ENCODE results near the gene ZSWIM1. TPM values are rescaled to one million over a fixed set of nuclear protein-coding genes. Genes with fewer than 3 reads are reported as not detected.
"Not testable (repeated sequence)": the region's sequence is repeated elsewhere in the genome, so short reads cannot be mapped to it uniquely, and the experiment has no call there.

ZSWIM1 gene
- total RNA-seq, 1 donor from 2014 or later = 2.8 TPM

DNA sequence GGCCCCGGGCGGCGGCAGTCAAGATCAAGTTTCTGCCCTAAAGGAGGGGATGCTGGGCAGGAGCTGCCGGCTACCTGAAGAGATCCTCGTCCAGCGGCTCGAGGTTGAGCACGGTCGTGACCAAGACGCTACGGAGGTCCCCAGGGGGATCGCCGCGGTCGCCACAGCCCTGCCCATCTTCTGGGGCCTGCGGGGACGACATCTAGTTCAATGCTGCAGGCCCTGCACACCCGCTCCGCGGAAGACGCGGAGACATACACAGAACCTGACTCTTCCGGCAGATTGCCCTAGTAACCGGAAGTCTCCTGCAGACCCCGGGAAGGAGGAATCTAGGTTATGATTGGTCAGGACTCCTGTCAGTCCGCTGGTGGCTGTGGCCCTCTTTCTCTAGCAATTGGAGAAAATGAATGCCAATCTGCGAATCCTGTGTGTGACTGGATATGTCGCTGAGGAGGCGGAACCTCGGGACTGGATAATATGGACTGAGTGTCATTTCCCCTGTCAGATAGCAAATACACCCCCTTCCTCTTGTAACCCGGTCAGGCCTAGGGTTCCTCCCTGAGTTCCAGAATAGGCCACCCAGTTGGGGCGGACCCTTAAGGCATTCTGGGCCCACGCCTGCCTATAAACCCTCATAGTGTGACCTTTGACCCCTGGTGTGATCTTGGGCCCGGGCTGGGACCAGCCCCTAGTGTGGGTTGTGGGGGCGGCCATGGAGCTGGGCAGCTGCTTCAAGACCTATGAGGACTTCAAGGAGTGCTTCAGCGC lies 23.7 kb upstream of the ZSWIM1 start, which contains the start of the genes ACOT8 and ZSWIM3:
TSS of gene ACOT8 (minus strand) at position 279 of the 768 bp plus-strand sequence. CDS start at position 202, 77 bp downstream.
TSS of gene ZSWIM3 (plus strand) at position 501 of the 768 bp plus-strand sequence. CDS start at position 713, 212 bp downstream.
- peak; percentile 100 for DNase-seq (ENCODE audit: low read depth in 2 of 2)

DNA sequence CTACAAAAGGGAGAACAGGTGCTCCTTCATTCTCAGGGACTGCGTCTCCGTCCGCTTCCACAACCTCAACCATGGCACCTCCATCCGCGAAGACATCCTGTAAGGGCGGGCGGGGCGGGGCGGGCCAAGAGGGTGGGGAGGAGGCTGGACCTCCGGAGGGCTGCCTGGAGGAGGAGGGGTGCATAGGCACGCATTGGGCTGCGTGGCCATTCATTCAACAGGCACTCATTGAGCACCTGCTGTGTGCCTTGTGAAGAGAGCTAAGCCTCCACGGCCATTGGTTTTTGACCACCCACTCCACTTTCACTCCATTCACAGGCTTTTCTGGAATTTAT lies 23.2 kb upstream of the ZSWIM1 start:
- peak in 1 of 2 donors; percentile 15 for DNase-seq (ENCODE audit: low read depth in 2 of 2)

DNA sequence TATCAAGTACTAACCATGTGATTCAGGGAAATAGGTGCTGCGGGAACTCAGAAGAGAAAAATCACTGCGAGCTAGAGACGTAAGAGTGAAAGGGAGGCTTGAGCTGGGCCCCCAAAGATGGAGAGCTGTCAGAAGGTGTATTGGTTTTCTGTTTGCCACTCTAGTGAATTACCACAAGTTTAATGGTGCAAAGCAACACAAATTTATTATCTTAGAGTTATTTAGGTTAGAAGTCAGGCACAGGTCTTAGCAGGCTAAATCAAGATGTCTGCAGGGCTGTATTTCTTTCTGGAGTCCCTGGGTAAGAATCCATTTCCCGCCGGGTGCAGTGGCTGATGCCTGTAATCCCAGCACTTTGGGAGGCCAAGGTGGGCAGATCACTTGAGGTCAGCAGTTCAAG lies 21.1 kb upstream of the ZSWIM1 start:
- DNase-seq (ENCODE audit: low read depth in 2 of 2) = no peak

DNA sequence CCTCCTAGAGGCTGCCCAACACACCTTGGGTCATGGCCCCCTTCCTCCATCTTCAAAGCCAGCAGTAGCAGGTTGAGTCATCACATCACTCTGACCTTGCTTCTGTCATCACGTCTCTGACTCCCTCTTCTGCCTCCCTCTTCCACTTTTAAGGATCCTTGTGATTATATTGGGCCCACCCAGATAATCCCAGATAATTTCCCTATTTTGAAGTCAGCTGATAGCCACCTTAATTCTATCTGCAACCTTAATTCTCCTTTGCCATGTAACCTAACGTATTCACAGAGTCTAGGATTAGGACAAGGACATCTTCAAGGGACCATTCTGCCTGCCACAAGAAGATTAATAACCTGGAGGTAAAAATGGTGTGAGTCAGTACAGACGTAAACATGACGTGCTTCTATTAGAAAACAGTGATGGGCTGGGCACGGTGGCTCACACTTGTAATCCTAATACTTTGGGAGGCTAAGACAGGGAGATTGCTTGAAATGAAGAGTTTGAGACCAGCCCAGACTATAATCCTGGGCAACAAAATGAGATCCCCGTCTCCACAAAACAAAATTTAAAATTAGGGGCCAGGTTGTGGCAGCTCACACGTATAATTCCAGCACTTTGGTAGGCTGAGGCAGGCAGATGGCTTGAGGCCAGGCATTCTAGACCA lies 20.3 kb upstream of the ZSWIM1 start:
- no peak for DNase-seq (ENCODE audit: low read depth in 2 of 2)

DNA sequence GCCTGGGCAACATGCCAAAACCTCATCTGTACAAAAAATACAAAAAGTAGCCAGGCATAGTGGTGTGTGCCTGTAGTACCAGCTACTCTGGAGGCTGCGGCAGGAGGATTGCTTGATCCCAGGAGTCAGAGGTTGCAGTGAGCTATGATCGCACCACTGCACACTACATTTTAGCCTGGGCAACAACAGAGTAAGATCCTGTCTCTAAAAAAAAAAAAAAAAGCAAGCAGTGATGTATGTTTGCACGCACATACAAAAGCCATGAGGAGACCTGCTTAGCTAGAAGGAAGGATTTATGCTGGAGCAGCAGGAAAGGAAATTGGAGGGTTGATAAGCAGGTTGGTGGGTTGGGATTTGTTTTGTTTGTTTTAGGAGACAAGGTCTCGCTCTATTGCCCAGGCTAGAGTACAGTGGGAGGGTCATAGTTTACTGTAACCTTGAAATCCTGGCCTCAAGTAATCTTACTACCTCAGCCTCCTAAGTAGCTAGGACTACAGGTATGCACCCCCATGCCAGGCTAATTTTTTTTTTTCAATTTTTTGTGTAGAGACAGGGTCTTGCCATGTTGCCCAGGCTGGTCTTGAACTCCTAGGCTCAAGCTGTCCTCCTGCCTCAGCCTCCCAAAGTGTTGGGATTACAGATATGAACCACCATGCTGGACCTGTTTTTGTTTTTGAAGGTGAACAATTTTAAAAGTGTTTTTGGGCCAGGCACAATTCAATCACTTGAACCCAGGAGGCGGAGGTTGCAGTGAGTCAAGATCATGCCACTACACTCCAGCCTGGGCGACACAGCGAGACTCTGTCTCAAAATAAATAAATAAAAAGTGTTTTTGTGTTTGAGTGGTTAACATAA lies 19.6 kb upstream of the ZSWIM1 start:
- peak; percentile 23 to 63 for DNase-seq (ENCODE audit: low read depth in 2 of 2)

DNA sequence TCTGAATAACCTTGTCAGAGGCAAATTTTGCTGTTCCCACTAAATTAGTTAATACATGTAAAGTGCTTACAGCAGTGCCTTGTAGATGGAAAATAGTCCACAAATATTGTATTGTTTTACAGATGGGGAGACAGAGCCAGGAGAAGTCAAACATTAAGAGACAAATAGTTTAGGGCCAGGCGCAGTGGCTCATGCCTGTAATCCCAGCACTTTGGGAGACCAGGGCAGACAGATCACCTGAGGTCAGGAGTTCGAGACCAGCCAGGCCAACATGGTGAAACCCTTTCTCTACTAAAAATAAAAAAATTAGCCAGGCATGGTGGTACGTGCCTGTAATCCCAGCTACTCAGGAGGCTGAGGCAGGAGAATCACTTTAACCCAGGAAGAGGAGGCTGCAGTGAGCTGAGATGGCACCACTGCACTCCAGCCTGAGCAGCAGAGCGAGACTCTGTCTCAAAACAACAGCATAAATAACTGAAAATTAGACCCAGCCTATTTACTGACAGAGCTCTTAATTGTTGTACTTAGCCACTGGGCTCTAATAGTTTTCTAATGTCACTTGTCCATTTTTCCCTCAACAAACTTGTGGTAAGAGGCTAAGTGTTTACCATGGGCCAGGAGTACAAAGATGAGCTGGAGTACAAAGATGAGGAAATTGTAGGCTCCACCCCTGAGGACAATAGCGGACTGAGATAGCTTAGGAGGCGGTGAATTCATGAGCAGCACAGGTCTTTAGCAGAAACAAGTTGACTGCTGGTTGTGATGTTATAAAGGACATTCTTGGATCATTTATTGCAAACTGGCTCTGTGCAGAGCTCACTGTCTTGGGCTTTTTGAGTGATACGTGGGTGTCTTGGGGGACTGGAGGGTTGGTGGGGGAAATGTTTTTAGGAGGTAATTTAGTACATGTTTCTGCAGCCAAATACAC lies 17.2 kb upstream of the ZSWIM1 start:
- no peak for DNase-seq (ENCODE audit: low read depth in 2 of 2)

DNA sequence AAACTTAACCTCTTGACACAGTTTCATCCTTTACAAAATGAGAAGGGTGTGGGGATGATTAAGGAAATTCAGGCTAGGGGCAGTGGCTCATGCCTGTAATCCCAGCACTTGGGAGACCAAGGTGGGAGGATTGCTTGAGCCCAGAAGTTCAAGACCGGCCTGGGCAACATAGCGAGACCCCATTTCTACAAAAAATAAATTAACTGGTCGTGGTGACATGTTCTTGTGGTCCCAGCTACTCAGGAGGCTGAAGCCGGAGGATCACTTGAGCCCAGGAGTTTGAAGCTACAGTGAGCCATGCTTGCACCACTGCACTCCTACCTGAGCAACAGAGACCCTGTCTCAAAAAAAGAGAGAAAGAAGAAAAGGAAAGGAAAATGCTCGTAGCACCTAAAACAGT lies 14.6 kb upstream of the ZSWIM1 start:
- no peak for DNase-seq (ENCODE audit: low read depth in 2 of 2)

DNA sequence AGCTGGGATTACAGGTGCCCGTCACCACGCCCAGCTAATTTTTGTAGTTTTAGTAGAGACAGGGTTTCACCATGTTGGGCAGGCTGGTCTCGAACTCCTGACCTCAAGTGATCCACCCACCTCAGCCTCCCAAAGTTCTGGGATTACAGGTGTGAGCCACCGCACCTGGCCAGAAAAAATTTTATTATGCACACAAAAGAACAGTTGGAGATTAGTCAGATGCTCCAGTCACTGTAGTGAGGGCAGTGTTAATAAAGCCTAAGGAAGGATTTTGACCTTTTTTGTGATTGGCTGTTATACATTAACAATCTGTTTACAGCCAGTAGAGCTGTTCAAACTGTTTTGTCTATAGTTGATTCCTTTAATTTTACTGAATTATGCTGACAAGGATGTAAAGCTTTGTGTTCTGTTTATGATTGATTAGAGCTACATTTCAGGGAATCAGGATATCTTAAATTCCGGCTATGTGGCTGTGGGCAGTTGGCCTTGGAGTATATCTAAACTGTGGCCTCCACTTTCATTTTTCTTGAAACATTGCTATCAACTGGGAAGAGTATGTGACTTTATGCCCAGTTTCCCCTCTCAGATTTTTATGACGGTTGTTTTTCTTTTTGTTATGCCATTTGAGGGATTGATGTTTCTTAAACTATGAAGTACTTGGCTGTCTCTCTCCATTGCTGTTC lies 13.8 kb upstream of the ZSWIM1 start:
- DNase-seq (ENCODE audit: low read depth in 2 of 2) = no peak

DNA sequence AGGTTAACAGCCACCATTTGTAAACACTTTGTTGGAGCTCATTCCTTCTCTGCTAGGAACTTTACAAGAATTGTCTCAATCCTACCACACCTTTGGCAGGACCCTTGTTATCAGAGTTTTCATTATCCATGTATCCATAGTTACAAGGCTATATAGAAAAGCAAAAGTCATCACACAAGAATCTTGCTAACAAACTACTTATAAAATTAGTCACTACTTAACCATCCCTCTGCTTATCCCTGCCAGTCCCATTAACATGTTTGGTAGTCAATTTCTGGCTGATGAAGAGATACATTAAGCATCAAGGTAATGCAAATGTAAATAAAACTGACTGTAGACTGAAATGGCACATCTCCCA lies 13.2 kb upstream of the ZSWIM1 start:
- DNase-seq (ENCODE audit: low read depth in 2 of 2) = no peak

DNA sequence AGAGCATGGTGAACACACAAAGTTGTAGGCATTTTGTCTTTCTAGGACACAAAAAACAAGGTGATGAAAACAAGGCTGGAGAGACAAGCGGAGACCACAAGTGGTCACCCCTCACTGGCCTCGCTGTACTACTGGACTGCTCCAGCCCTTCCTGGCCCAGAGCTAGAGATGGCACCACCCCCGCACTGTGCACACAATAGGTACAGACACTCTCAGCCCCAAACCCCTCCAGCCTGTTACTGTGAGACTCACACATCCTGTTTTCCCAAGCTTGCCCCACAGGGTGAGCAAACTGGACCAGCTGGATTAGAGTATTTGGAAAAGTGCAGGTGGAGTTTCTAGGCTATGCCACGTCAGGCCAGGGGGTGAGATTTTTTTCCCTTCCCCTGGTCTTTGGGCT lies 8.4 kb upstream of the ZSWIM1 start:
- DNase-seq (ENCODE audit: low read depth in 2 of 2) = peak in 1 of 2 donors; percentile 33

DNA sequence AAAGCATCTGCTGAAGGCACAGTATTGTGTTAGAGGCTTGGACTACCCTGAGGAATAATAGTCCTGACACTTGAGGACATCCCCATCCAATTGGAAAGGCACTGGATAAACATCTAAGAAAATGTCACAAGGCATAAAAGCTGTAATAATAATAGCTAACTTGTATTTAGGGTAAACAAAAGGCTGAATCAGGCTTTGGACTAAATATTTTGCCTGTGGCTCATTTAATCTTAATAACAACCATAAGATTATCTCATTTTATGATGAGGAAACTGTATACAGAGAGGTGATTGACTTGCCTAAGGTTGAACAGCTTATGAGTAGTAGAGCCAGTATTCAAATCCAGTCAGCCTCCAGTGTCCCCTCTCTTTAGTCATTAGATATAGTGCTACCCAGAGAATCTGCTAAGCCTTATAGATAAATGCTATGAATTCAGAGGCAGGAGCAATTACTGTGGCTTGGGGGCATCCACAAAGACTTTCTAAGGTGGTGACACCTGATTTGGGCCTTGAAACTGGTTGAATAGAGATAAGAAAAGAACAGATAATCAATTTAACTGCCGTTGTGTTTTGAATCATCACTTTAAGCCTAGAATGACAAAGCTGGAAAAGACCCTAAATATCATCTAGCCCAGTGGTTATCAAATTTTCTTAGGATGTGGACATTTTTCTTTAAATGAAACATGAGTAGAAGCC lies 7.5 kb upstream of the ZSWIM1 start:
- DNase-seq (ENCODE audit: low read depth in 2 of 2) = no peak

DNA sequence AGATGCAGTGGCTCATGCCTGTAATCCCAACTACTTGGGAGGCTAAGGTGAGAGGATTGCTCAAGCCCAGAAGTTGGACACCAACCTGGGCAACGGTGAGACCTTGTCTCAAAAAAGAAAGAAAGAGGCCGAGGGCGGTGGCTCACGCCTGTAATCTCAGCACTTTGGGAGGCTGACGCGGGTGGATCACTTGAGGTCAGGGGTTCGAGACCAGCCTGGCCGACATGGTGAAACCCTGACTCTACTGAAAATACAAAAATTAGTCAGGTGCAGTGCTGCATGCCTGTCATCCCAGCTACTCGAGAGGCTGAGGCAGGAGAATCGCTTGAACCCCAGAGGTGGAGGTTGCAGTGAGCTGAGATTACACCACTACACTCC lies 6.9 kb upstream of the ZSWIM1 start:
- DNase-seq (ENCODE audit: low read depth in 2 of 2) = not testable (repeated sequence)

DNA sequence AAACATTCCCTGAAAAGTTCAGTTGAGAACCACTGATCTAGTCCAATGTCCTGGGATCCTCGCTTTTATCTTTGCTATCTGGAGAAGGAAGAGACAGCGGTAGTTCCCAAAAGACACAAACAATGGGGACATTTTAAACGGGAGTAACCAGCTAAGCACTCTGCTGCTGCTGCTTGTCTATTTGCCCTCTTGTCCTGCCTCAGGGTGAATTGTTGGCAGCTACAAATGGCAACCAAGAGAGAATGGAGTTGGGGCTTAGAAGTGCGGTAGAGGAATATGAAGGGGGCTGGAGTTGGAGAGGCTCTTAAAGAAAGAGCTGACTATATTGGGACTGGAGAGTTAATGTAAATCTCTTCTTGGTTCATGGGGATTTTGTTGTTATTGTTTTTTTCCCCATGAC lies 6.5 kb upstream of the ZSWIM1 start:
- no peak for DNase-seq (ENCODE audit: low read depth in 2 of 2)

DNA sequence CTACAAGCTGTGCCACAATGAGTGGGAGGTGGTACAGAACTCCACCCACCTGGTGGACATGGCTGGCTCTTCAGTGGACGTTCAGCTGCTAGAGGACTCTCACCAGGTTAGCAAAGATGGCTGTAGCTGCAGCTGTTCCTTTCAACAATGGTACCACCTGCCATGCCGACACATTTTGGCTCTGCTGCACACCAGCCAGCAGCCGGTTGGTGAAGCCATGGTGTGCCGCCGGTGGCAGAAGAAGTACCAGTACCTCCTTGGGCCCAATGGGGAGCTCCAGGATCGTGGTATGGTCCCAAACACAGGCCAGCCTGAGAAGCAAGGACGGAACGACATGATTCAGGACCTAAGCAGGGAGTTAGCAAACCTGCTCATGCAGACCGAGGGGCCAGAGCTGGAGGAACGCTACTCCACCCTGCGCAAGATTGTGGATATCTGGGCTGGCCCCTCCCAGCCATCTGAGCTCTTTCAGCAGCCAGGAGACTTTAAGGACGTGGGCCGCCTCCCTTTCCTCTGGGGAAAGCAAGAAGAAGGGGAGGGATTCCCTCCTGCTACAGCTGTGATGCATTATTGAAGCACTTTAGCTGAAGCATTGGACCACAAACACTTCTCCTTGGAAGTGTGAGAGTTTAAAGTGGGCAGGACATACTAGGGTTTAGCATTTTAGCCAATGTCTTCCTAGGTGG lies 2.8 kb upstream of the ZSWIM1 start:
- DNase-seq (ENCODE audit: low read depth in 2 of 2) = no peak

DNA sequence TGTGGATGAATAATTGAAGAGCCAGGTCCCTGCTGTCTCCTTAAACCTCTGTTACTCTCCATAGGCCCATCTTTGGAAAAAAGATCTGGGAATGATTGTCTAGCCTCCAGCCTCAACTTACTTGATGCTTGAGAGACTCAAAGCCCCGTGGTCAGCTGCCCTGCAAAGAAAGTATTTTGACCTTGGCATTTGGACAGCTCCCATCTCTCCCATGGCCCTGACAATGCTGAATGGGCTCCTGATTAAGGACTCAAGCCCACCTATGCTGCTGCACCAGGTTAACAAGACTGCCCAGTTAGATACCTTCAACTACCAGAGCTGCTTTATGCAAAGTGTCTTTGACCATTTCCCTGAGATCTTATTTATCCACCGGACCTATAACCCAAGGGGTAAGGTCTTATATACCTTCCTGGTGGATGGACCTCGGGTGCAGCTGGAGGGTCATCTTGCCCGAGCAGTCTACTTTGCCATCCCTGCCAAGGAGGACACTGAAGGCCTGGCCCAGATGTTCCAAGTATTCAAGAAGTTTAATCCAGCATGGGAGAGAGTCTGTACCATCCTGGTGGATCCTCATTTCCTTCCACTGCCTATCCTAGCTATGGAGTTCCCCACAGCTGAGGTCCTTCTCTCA lies 1.6 kb downstream of the ZSWIM1 start:
- no peak for DNase-seq (ENCODE audit: low read depth in 2 of 2)

DNA sequence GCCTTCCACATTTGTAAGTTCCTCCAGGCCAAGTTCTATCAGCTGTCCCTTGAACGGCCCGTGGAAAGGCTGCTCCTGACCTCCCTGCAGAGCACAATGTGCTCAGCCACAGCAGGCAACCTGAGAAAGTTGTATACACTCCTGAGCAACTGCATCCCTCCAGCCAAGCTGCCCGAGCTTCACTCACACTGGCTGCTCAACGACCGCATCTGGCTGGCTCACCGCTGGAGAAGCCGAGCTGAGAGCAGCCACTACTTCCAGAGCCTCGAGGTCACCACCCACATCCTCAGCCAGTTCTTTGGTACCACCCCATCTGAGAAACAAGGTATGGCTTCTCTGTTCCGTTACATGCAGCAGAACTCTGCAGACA lies 2.1 kb downstream of the ZSWIM1 start:
- DNase-seq (ENCODE audit: low read depth in 2 of 2) = no peak

DNA sequence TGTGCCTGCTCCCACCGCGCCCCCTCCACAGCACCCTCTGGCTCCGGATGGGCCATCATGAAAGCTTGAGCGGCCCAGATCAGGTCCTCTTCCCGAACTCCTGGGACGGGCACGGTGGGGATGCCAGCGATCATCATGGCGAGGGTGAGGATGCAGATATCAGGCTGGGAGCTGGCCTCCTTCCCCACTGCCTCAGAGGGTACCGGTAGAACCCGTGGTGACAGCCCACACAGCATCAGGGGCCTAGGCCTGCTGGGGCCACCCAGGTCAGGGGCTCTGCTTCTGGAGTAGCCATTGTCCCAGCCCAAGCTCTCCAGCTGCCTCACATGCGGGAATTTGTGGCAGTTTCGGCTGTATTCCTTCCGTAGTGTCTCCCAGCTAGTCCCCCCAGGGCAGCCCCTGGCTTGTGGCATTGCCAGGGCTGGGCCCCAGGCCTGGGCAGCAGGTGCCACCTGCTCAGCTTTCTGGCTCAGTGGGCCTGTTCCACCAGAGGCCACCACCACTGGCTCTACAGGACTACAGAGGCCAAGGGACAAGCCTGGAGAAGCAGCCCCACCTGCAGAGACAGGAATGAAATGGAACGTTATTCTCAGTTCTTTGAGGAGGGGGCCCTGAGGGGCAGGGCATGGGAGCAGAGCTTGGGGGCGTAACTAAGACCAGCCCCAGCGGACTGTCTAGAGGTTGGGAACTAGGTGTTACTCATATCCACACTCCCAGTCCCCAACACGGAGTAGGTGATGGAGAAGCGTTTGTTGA lies 5.7 kb downstream of the ZSWIM1 start:
- no peak for DNase-seq (ENCODE audit: low read depth in 2 of 2)

DNA sequence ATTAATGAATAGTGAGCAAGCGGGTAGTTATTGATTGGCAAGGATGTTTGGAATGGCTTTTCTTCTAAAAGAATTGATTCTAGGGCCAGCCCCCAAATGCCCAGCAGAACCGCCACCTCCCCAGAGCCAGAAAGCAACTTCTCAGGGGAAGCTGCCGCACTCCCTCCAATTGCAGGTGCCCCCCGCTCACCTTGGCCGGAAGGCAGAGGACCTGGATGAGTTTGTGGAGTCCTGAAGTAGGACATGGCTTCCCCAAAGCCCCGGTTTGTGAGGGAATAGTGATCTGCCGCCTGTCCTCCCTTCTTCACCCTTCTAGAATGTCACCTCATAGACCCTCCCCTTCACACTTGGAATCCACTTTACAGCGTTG lies 6.3 kb downstream of the ZSWIM1 start, which contains the start of gene SPATA25:
TSS of gene SPATA25 (minus strand) at position 277 of the 370 bp plus-strand sequence. CDS start at position 245, 32 bp downstream.
- DNase-seq (ENCODE audit: low read depth in 2 of 2) = no peak
